Nephron (organoid): ENCODE measurements around the gene SCG5.

Source experiments
- H3K27ac Mint-ChIP-seq, 3 experiments: 2 replicates each; pipeline ENCODE4 v1.8.0; 2020; ENCODE audit warnings: mixed read lengths in 3 of 3, mild to moderate bottlenecking in 2 of 3, moderate library complexity in 1 of 3
- H3K27me3 Mint-ChIP-seq: 2 replicates; pipeline ENCODE4 v1.8.0; 2021; ENCODE audit warnings: low read depth, mild to moderate bottlenecking, moderate library complexity, mixed read lengths
- H3K36me3 Mint-ChIP-seq: 2 replicates; pipeline ENCODE4 v1.8.0; 2020; ENCODE audit warnings: low read depth, mixed read lengths
- H3K4me1 Mint-ChIP-seq: 2 replicates; pipeline ENCODE4 v1.8.0; 2020; ENCODE audit warnings: mixed read lengths
- H3K4me3 Mint-ChIP-seq, 3 experiments: 2 replicates each; pipeline ENCODE4 v1.8.0; 2020; ENCODE audit warnings: mild to moderate bottlenecking in 3 of 3, mixed read lengths in 3 of 3, moderate library complexity in 2 of 3
- H3K9me3 Mint-ChIP-seq: 2 replicates; pipeline ENCODE4 v1.8.0; 2020; ENCODE audit warnings: mixed read lengths
- CTCF ChIP-seq, 3 experiments: fragments of 200-600 bp; sonication (generic); IDR thresholded peaks; one replicate each; pipeline ENCODE4 v1.5.0; 2021; ENCODE audit warnings: antibody characterized with exemption in 3 of 3; ENCODE audit not compliant: unreplicated experiment in 3 of 3

The SCG5 gene

GRCh38 chr15:32691689-32692038 is 50.2 kb downstream of the SCG5 start:
- peaks cover 4% of the 10 kb centered on the region for H3K27me3 Mint-ChIP-seq
- no peaks in the 10 kb centered on the region for H3K9me3 Mint-ChIP-seq
- no peaks in the 10 kb centered on the region for H3K36me3 Mint-ChIP-seq
- TF ChIP-seq CTCF (IDR thresholded peaks at IDR 0.05; ENCODE audit: unreplicated experiment in 3 of 3), result no peak
- H3K4me1 Mint-ChIP-seq, result no peaks in the 10 kb centered on the region
- no peak overlapping the region for H3K27ac Mint-ChIP-seq
- no peak overlapping the region for H3K4me3 Mint-ChIP-seq

GRCh38 chr15:32692286-32692685 is 50.8 kb downstream of the SCG5 start:
- H3K36me3 Mint-ChIP-seq, result no peaks in the 10 kb centered on the region
- TF ChIP-seq CTCF (IDR thresholded peaks at IDR 0.05; ENCODE audit: unreplicated experiment in 3 of 3), result no peak
- no peak overlapping the region for H3K4me3 Mint-ChIP-seq
- H3K4me1 Mint-ChIP-seq, result no peaks in the 10 kb centered on the region
- no peak overlapping the region for H3K27ac Mint-ChIP-seq
- no peaks in the 10 kb centered on the region for H3K9me3 Mint-ChIP-seq
- peaks cover 4% of the 10 kb centered on the region for H3K27me3 Mint-ChIP-seq

GRCh38 chr15:32694222-32694983 is 52.9 kb downstream of the SCG5 start:
- Mint-ChIP-seq H3K9me3 (no peaks in the 10 kb centered on the region), H3K27me3 (peaks cover 4% of the 10 kb centered on the region), H3K36me3 (peaks cover 4% of the 10 kb centered on the region), H3K4me1 (no peaks in the 10 kb centered on the region), H3K27ac (no peak overlapping the region), H3K4me3 (no peak overlapping the region)
- TF ChIP-seq CTCF (IDR thresholded peaks at IDR 0.05; ENCODE audit: unreplicated experiment in 3 of 3), result no peak

GRCh38 chr15:32698773-32699390 is 57.4 kb downstream of the SCG5 start:
- no peaks in the 10 kb centered on the region for H3K27me3 Mint-ChIP-seq
- no peak overlapping the region for H3K27ac Mint-ChIP-seq
- H3K9me3 Mint-ChIP-seq, result no peaks in the 10 kb centered on the region
- no peaks in the 10 kb centered on the region for H3K4me1 Mint-ChIP-seq
- TF ChIP-seq CTCF (IDR thresholded peaks at IDR 0.05; ENCODE audit: unreplicated experiment in 3 of 3), result no peak
- H3K36me3 Mint-ChIP-seq, result peaks cover 4% of the 10 kb centered on the region
- H3K4me3 Mint-ChIP-seq, result no peak overlapping the region

DNA sequence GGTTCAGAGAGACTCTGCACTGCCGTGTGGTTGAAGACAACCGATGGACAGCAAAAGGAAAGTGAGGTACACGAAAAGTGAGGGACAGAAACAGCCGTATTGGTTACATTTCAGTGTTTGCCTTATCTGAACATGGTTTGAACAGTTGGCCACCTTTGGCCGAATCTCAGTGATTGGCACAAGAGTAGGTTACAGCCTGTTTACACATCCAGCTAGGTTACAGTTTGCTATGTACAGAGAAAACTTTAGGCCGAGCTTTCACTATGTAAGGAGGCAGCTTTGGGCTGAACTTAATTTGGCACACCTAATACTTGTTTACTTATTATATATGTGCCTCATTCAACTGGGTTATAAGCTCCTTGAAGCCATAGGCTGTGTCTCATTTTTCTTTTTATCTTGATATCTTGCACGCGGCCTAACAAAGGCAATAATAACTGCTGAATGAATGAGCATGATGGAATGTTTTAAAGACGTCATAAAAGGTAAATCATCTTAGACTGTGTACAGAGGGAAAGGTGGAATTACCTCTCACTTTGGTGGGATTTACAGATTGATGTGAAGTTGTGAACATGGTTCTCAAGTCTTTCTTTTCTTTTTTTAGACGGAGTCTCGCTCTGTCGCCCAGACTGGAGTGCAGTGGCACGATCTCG is 59.1 kb downstream of the SCG5 start:
- TF ChIP-seq CTCF (IDR thresholded peaks at IDR 0.05; ENCODE audit: unreplicated experiment in 3 of 3), result no peak
- H3K9me3 Mint-ChIP-seq, result no peaks in the 10 kb centered on the region
- H3K36me3 Mint-ChIP-seq, result peaks cover 4% of the 10 kb centered on the region
- H3K4me3 Mint-ChIP-seq, result no peak overlapping the region
- H3K4me1 Mint-ChIP-seq, result no peaks in the 10 kb centered on the region
- H3K27me3 Mint-ChIP-seq, result no peaks in the 10 kb centered on the region
- no peak overlapping the region for H3K27ac Mint-ChIP-seq
